ENCODE data around the gene MPEG1. TPM values are rescaled to one million over a fixed set of nuclear protein-coding genes. Genes with fewer than 3 reads are reported as not detected.

MPEG1 gene
- total and polyA plus RNA-seq, 4 donors: 3.2 to 27.2 (median 16.9) TPM

DNA sequence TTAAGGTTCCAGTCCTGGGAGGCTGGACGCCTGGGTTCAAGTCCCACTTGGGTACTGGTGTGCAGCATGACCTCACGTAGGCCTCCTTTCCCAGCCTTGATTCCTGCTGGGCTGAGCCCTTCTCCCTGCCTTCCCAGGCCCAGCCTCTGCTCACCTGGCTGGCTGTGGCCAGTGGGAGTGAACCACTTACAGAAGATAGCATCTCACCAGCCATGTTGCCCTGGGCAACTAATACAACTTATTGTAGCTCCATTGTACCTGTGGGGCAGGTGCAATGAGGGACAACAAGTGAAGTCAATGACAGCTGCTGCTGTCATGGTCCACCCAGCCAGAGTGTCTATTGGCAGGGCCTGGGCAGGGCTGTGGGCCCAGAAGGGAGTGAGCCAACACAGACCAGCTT is 48.4 kb upstream of the MPEG1 start (continued):
- TF ChIP-seq, protein P1, sequence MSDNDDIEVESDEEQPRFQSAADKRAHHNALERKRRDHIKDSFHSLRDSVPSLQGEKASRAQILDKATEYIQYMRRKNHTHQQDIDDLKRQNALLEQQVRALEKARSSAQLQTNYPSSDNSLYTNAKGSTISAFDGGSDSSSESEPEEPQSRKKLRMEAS (IDR thresholded peaks at IDR 0.05): no peak
- no peak for TF ChIP-seq HNF4G (IDR thresholded peaks at IDR 0.05)
- TF ChIP-seq, protein P2, sequence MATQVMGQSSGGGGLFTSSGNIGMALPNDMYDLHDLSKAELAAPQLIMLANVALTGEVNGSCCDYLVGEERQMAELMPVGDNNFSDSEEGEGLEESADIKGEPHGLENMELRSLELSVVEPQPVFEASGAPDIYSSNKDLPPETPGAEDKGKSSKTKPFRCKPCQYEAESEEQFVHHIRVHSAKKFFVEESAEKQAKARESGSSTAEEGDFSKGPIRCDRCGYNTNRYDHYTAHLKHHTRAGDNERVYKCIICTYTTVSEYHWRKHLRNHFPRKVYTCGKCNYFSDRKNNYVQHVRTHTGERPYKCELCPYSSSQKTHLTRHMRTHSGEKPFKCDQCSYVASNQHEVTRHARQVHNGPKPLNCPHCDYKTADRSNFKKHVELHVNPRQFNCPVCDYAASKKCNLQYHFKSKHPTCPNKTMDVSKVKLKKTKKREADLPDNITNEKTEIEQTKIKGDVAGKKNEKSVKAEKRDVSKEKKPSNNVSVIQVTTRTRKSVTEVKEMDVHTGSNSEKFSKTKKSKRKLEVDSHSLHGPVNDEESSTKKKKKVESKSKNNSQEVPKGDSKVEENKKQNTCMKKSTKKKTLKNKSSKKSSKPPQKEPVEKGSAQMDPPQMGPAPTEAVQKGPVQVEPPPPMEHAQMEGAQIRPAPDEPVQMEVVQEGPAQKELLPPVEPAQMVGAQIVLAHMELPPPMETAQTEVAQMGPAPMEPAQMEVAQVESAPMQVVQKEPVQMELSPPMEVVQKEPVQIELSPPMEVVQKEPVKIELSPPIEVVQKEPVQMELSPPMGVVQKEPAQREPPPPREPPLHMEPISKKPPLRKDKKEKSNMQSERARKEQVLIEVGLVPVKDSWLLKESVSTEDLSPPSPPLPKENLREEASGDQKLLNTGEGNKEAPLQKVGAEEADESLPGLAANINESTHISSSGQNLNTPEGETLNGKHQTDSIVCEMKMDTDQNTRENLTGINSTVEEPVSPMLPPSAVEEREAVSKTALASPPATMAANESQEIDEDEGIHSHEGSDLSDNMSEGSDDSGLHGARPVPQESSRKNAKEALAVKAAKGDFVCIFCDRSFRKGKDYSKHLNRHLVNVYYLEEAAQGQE (IDR thresholded peaks at IDR 0.05): no peak

DNA sequence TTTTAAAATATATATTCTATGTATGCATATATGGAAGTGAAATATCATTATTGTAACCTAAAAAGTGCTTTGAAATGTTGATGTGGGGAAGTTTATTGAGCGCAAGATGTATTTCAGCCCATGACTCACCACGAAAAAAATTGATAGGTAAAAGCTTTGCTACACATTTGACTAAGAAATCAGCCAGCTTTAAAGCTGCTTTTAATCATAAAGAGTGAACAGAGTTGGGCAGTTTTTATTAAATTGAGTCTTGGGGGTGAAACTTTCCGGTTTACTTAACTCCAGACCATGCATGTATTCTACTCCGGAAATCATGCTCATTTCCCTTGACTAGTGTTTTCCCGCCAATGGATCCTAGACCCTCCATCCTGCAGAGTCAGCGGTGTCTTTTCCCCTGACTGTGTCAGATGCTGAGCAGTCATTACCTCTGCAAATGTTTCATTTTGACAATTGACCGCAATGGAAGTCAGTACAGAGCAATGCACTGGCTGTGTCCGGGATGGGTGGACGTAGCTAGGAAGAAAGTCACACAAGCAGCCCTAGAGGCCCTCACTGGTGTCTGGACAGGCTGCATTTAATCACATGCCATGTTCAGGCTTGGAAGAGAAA is 47.2 kb upstream of the MPEG1 start:
- H3K36me3 ChIP-seq (ENCODE audit: control insufficient read depth in 4 of 4, insufficient read depth in 3 of 4, low read depth in 1 of 4, low read length in 3 of 4): no peaks in the 10 kb centered on the region
- 90% methylated on average over 9 of the region's 9 CpGs for WGBS
- H3K4me3 ChIP-seq (ENCODE audit: low read depth in 1 of 3, low read length in 3 of 3): no peak overlapping the region
- H3K9ac ChIP-seq (ENCODE audit: low read depth in 1 of 2, low read length in 2 of 2): no peak overlapping the region
- no peak for DNase-seq (ENCODE audit: low spot score)
- H3K9me3 ChIP-seq (ENCODE audit: control insufficient read depth in 4 of 4, low read length in 3 of 4): no peaks in the 10 kb centered on the region
- H3K4me1 ChIP-seq (ENCODE audit: control insufficient read depth in 4 of 4, insufficient read depth in 4 of 4, low read length in 3 of 4): no peaks in the 10 kb centered on the region
- H3K27me3 ChIP-seq (ENCODE audit: control insufficient read depth in 4 of 4, insufficient read depth in 4 of 4, low read length in 3 of 4): no peaks in the 10 kb centered on the region
- TF ChIP-seq FOXA2 (IDR thresholded peaks at IDR 0.05) (no peak), GABPA (IDR thresholded peaks at IDR 0.05 in 1 of 2, conservative IDR thresholded peaks at IDR 0.05 in 1 of 2) (no peak), FOXA1 (IDR thresholded peaks at IDR 0.05) (no peak), NR2F2 (IDR thresholded peaks at IDR 0.05) (no peak), RXRA (IDR thresholded peaks at IDR 0.05) (no peak), RAD21 (IDR thresholded peaks at IDR 0.05) (no peak), YY1 (IDR thresholded peaks at IDR 0.05) (no peak), HNF4G (IDR thresholded peaks at IDR 0.05) (no peak), TAF1 (conservative IDR thresholded peaks at IDR 0.05) (no peak), EGR1 (IDR thresholded peaks at IDR 0.05; ENCODE audit: low read depth in 2 of 2) (no peak), JUND (IDR thresholded peaks at IDR 0.05) (no peak), SP1 (IDR thresholded peaks at IDR 0.05) (no peak), HNF4A (conservative IDR thresholded peaks at IDR 0.05) (no peak)
- TF ChIP-seq, protein P3, sequence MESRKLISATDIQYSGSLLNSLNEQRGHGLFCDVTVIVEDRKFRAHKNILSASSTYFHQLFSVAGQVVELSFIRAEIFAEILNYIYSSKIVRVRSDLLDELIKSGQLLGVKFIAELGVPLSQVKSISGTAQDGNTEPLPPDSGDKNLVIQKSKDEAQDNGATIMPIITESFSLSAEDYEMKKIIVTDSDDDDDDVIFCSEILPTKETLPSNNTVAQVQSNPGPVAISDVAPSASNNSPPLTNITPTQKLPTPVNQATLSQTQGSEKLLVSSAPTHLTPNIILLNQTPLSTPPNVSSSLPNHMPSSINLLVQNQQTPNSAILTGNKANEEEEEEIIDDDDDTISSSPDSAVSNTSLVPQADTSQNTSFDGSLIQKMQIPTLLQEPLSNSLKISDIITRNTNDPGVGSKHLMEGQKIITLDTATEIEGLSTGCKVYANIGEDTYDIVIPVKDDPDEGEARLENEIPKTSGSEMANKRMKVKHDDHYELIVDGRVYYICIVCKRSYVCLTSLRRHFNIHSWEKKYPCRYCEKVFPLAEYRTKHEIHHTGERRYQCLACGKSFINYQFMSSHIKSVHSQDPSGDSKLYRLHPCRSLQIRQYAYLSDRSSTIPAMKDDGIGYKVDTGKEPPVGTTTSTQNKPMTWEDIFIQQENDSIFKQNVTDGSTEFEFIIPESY (IDR thresholded peaks at IDR 0.05): no peak
- TF ChIP-seq, protein P4, sequence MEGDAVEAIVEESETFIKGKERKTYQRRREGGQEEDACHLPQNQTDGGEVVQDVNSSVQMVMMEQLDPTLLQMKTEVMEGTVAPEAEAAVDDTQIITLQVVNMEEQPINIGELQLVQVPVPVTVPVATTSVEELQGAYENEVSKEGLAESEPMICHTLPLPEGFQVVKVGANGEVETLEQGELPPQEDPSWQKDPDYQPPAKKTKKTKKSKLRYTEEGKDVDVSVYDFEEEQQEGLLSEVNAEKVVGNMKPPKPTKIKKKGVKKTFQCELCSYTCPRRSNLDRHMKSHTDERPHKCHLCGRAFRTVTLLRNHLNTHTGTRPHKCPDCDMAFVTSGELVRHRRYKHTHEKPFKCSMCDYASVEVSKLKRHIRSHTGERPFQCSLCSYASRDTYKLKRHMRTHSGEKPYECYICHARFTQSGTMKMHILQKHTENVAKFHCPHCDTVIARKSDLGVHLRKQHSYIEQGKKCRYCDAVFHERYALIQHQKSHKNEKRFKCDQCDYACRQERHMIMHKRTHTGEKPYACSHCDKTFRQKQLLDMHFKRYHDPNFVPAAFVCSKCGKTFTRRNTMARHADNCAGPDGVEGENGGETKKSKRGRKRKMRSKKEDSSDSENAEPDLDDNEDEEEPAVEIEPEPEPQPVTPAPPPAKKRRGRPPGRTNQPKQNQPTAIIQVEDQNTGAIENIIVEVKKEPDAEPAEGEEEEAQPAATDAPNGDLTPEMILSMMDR (IDR thresholded peaks at IDR 0.05; ENCODE audit: low read depth, low read length, missing input control): no peak
- TF ChIP-seq, protein P1 (IDR thresholded peaks at IDR 0.05): no peak
- TF ChIP-seq, protein P2 (IDR thresholded peaks at IDR 0.05): no peak
- H3K27ac ChIP-seq (ENCODE audit: low read depth in 1 of 2, low read length in 2 of 2): no peak overlapping the region

Measured in liver (tissue), 9 donors.